KMS-11 (cell line): Measurements from ENCODE around the gene ZRANB3.
A peak's percentile ranks its signal among the peaks of the same experiment; 100 is the strongest.

Experiments
- H2AFZ ChIP-seq: fragments of 200-600 bp; sonication (generic); 2 replicates; pipeline ENCODE4 v1.6.1; 2016; ENCODE audit warnings: antibody characterized with exemption, mixed run types, low read depth
- H3K27ac ChIP-seq: fragments of 200-600 bp; sonication (generic); 2 replicates; pipeline ENCODE4 v1.6.1; 2016; ENCODE audit warnings: mild to moderate bottlenecking, mixed run types
- H3K27me3 ChIP-seq: fragments of 200-600 bp; sonication (generic); 2 replicates; pipeline ENCODE4 v1.6.1; 2017; ENCODE audit warnings: mild to moderate bottlenecking, low read depth, mixed run types, moderate library complexity; ENCODE audit not compliant: insufficient read depth
- H3K36me3 ChIP-seq: fragments of 200-600 bp; sonication (generic); 2 replicates; pipeline ENCODE4 v1.6.1; 2017; ENCODE audit warnings: mild to moderate bottlenecking, mixed run types; ENCODE audit not compliant: insufficient read depth
- H3K4me1 ChIP-seq: fragments of 200-600 bp; sonication (generic); 2 replicates; pipeline ENCODE4 v1.6.1; 2016; ENCODE audit warnings: mild to moderate bottlenecking, low read depth, mixed run types; ENCODE audit not compliant: poor library complexity, severe bottlenecking
- H3K4me2 ChIP-seq: fragments of 200-600 bp; sonication (generic); 2 replicates; pipeline ENCODE4 v1.7.0; 2016; ENCODE audit warnings: mild to moderate bottlenecking, mixed run types
- H3K4me3 ChIP-seq: fragments of 200-600 bp; sonication (generic); IDR thresholded peaks from 2 replicates; pipeline ENCODE4 v1.6.1; 2017; ENCODE audit warnings: low read depth, low read length, mixed read lengths; ENCODE audit not compliant: insufficient read depth
- H3K79me2 ChIP-seq: fragments of 200-600 bp; sonication (generic); 2 replicates; pipeline ENCODE4 v1.6.1; 2016; ENCODE audit warnings: low read depth, mixed run types; ENCODE audit not compliant: insufficient read depth
- H3K9ac ChIP-seq: fragments of 200-600 bp; sonication (generic); 2 replicates; pipeline ENCODE4 v1.6.1; 2016; ENCODE audit warnings: mild to moderate bottlenecking, mixed run types
- H4K20me1 ChIP-seq: fragments of 200-600 bp; sonication (generic); 2 replicates; pipeline ENCODE4 v1.6.1; 2016; ENCODE audit warnings: mild to moderate bottlenecking, mixed run types; ENCODE audit not compliant: insufficient read depth
- CTCF ChIP-seq: fragments of 200-600 bp; sonication (generic); conservative IDR thresholded peaks from 2 replicates; pipeline ENCODE4 v1.6.1; 2017; ENCODE audit warnings: low read depth, mild to moderate bottlenecking, antibody characterized with exemption, low read length, moderate library complexity, mixed read lengths

ZRANB3 gene

GRCh38 chr2:135530313-135531230, at the start of gene ZRANB3:
Gene ZRANB3, minus strand, starts transcription at chr2:135531218.
- Histone ChIP-seq H3K9ac (peak within 1 kb of the TSS; percentile 88), H4K20me1 (no peaks in the 10 kb centered on the region), H3K4me1 (peaks cover 19% of the 10 kb centered on the region), H3K4me3 (no peak within 1 kb of the TSS), H2AFZ (peak within 1 kb of the TSS; percentile 80), H3K4me2 (peak within 1 kb of the TSS; percentile 82), H3K36me3 (no peaks in the 10 kb centered on the region), H3K79me2 (peaks cover 34% of the 10 kb centered on the region), H3K27me3 (no peaks in the 10 kb centered on the region), H3K27ac (peak within 1 kb of the TSS; percentile 92)
- no peak for TF ChIP-seq CTCF

GRCh38 chr2:135573620-135574019, 42.6 kb upstream of the ZRANB3 start:
- no peak for TF ChIP-seq CTCF
- Histone ChIP-seq H3K4me2 (no peak overlapping the region), H3K36me3 (no peaks in the 10 kb centered on the region), H2AFZ (no peak overlapping the region), H3K27me3 (no peaks in the 10 kb centered on the region), H3K4me1 (no peaks in the 10 kb centered on the region), H3K27ac (no peak overlapping the region), H3K9ac (no peak overlapping the region), H4K20me1 (no peaks in the 10 kb centered on the region), H3K79me2 (no peaks in the 10 kb centered on the region), H3K4me3 (no peak overlapping the region)

- Histone ChIP-seq H3K79me2 (no peaks in the 10 kb centered on the region), H3K4me3 (no peak overlapping the region), H3K36me3 (no peaks in the 10 kb centered on the region), H2AFZ (no peak overlapping the region), H3K9ac (no peak overlapping the region), H3K27ac (no peak overlapping the region), H3K4me2 (no peak overlapping the region), H3K27me3 (no peaks in the 10 kb centered on the region), H4K20me1 (no peaks in the 10 kb centered on the region), H3K4me1 (no peaks in the 10 kb centered on the region)
- no peak for TF ChIP-seq CTCF
Observed at GRCh38 chr2:135570884-135571283, 39.9 kb upstream of the ZRANB3 start.

GRCh38 chr2:135563793-135564192, 32.8 kb upstream of the ZRANB3 start:
- peaks cover 5% of the 10 kb centered on the region; the same call in 1 of the 2 replicates for H3K79me2 ChIP-seq
- H3K36me3 ChIP-seq = no peaks in the 10 kb centered on the region
- no peak for TF ChIP-seq CTCF
- no peaks in the 10 kb centered on the region for H4K20me1 ChIP-seq
- no peaks in the 10 kb centered on the region for H3K27me3 ChIP-seq
- H2AFZ ChIP-seq = no peak overlapping the region
- no peak overlapping the region for H3K9ac ChIP-seq
- H3K27ac ChIP-seq = no peak overlapping the region
- no peaks in the 10 kb centered on the region for H3K4me1 ChIP-seq
- H3K4me2 ChIP-seq = no peak overlapping the region
- H3K4me3 ChIP-seq = no peak overlapping the region
